Transverse colon (tissue), 3 donors: ENCODE results near the gene MME.

Source experiments
- CTCF ChIP-seq, 5 experiments: fragments of 200-600 bp in 3 of 5; fragments of 450-650 bp in 2 of 5; sonication (generic) in 3 of 5; IDR thresholded peaks; 1 replicate in 2 of 5; 2 replicates in 3 of 5; pipeline ENCODE4 v1.5.1; 2016 to 2017; ENCODE audit warnings: antibody characterized with exemption in 5 of 5, inconsistent platforms in 3 of 5, mild to moderate bottlenecking in 2 of 5, moderate library complexity in 1 of 5
- POLR2A ChIP-seq: fragments of 450-650 bp; IDR thresholded peaks from one replicate; pipeline ENCODE4 v1.6.1; 2016; ENCODE audit warnings: antibody characterized with exemption, mild to moderate bottlenecking, moderate library complexity

DNA sequence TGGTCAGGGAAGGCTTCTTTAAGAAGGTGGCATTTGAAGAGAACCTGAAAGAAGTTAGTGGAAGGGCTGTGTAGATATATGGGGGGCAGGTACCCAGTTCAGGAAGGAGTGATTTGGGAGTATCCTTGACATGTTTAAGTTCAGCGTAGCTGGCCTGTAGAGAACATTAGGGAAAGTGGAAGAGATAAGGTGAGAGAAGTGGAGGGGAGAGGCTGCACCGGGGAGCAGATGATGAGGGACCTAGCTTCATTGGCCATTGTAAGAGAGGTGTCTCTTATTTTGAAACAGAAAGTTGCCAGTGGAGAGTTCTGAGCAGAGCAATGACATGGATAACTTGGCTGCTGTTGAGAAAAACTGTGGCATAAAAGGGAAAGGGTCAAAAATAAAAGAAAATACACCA is 44.6 kb upstream of the MME start:
- no peak for TF ChIP-seq CTCF (IDR thresholded peaks at IDR 0.05)
- no peak for TF ChIP-seq POLR2A
